Activated T-cell treated with anti-CD3 and anti-CD28 coated beads for 4 hours (primary cell): ENCODE measurements around the gene EEF1E1.
A peak's percentile ranks its signal among the peaks of the same experiment; 100 is the strongest.

Experiments used
- DNase-seq: peaks from one replicate; pipeline ENCODE4 v3.0.0-alpha.2; 2020

The EEF1E1 gene

DNA sequence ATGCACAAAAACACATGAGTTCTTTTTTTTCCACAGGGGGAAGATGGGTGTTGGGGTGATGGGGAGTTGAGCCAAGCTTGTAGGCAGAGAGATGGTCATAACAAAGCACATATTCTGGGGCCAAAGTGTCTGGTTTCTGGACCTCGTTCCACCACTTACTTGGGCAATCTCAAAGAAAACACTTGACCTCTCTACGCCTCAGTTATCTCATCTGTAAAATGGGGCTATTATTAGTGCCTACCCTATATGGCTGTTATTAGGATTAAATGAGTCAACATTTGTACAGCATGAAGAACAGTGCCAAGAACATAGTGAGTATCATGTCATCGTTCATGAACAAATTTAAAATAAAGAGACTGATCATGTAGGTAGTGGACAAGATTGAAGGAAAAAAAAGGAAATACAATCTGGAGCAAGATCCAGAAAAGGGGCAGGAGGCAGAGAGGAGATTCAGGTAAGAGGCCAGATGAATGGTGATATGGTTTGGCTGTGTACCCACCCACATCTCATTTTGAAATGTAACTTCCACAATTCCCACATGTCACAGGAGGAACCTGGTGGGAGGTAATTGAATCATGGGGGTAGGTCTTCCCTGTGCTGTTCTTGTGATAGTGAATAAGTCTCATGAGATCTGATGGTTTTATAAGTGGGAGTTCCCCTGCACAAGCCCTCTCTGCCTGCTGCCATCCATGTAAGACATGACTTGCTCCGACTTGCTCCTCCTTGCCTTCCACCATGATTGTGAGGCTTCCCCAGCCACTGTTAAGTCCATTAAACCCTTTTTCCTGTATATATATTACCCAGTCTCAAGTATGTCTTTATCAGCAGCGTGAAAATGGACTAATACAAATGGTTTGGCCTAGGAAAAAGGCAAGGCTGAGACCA lies 14.2 kb downstream of the EEF1E1 start:
- DNase-seq: no peak

DNA sequence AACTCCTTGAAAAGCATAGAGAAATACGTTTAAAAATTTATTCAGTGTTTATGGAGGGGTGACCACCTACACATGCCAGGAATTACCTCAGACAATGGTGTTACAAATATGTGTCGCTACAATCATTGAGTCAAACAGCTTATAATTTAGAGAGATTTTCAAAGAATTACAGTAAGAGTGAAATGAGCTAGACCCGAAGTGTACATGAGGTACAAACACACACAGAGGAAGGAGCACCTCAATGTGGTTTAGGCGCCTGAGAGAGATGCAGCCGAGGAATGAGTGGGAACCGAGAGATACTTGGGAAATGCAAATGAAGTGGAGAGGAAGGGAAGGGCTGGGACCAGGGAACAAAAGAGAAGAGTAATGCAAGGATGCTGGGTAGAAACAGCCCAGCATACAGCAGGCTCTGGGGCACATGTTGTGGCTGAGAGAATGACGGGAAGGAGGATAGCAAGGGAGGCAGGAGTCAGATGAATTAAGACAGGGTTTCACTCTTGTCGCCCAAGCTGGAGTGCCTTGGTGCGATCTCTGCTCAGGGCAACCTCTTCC lies 15.5 kb downstream of the EEF1E1 start:
- no peak for DNase-seq

DNA sequence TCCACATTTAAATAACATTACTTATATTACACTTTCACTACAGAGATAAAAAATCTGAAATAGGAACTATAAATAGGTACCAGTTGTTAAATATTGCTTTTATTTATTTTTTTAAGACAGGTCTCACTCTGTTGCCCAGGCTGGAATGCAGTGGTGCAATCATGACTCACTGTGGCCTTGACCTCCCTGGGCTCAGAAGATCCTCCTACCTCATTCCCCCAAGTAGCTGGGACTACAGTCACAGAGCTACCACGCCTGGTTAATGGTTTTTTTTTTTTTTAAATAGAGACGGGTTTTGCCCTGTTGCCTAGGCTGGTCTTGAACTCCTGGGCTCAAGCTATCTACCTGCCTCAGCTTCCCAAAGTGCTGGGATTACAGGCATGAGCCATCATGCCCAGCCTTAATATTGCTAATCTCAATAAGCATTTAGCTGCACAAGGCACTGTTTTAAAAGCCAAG lies 17.3 kb downstream of the EEF1E1 start:
- no peak for DNase-seq

DNA sequence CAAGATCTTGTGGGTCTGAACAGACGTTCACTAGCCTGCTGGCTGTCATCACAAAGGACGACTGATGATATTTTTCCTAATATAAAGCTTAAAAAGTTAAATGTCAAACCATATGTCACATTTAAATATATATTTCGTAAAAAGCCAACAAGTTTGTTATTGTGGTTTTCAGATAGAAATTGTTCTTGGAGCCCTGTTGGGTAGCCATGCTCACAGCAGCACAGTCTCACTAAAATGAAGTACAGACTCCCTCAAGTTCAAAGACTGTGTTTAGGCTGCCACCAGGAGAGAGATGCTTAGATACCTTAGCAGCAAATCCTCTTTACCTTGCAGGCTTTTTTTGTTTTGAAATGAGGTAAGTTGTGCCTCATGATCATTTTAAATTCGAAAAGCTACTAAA lies 17.8 kb downstream of the EEF1E1 start:
- no peak for DNase-seq

DNA sequence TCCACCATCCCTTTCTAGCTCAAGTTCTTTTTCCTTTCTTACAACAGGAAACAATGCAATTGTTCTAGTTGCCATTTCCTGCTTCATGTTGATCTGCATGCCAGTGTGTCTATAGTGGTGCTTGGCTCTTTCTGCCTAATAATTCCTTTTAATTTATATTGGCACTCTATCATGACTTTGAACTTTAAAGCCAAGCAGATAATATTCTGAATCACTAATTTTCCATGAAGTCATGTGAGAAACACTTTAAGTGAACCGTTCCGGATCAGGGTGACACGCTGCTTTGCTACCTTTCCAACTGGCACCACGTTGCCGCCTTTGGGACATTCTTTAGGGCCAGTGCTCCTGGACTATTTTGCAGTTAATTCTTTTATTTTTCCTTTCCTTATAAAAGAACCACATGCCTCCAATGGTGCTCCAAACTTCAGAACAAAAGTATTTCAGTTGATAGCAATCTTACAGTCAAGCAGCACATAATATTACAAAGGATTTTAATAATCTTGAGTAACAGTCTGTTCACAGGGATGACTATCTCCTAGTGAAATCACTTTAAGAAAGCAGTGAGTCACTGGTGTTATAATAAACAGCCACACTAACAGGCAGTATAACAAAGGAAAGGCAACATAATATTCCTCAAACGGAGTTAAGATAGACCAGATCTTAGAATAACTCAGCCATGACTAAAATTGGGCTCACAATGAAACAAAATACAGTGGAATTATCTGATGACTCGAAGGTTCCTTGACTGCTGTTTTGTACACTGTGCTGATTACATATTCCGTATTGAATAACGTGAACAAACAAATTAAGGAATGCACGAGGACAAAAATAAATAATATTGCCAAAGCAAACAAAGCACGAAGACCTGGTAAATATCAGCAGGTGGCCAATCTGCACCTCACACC lies 19.1 kb downstream of the EEF1E1 start:
- DNase-seq: no peak

DNA sequence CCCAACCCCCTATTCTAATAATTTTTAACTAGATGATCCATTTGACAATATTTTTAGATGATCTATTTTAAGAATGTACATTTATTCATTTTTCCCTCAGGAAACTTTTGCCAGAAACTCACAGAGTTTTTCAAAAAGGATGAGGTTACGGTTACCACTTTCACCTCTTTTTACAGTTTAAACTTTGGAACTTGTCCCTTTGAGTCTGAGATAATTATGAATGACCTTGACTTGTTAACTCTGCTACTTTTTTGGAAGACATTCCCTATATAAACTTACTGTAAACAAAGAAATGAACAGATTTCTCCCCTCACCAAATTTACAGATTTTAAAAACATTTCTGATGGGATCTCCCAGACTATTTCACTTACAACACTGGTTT lies 19.8 kb downstream of the EEF1E1 start:
- no peak for DNase-seq

DNA sequence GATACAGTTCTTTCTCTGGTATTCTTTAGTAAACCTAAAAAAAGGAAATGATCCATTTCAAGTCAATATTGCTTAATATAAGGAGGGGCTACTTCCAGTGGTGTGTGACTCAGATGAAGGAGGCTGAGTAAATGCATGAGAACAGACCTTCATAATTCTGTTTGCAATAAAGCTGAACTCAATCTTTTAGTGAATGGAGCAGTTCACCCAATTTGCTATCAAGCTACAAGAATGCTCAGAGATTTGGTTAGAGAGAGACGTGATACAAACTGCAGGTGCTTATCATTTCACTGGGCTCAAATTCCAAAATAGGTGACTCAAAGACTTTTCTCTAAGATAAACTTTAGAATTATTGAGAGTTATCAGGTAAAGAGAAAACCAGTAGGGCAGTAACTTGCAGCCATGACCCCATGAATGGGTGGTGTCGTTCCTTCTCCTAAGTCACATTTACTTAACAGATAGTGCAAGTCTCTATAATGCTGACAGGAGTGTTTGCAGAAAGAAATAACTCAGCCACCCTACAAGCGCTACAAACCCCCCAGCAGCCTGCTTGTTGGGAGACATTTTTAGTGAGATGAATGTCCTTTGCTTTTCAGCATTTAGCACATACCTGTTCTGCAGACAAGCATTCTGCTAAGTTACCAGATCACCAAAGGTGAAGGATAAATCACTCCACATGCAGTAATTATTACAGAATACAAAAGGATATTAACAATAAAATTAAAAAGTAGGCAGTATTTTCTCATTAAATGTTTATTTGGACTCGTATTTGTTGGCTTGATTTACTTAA lies 21.8 kb downstream of the EEF1E1 start:
- DNase-seq: no peak

DNA sequence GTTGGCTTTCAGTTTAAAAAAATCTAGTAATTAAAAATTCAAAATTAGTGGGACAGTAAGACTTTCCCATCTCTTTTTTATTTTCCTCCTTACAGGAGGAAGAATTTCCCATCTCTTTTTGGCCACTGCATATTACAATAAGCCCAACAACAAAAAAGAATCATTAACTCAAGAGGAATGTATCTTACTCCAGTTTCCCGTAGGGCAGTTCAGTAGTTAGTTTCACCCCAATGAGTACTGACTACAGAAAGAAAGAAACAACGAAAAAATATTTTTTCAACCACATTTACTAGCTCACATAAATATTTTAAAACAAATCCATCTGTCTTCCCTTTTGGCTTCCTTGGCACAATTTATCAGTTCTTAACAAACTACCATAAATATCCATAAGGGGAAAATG lies 23.2 kb downstream of the EEF1E1 start:
- no peak for DNase-seq

DNA sequence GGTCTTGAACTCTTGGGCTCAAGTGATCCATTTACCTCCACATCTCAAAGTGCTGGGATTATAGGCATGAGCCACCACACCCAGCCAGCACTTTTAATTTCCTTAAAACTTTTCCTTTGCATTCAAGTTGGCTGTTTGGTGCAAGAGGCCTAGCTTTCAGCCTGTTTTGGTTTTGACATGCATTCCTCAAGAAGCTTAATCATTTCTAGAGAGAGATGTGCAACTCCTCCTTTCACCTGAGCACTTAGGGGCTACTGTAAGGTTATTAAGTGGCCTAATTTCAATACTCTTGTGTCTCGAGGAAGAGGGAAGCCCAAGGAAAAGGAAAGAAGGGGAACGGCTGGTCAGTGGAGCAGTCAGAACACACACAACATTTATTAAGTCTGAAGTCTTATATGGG lies 24.4 kb downstream of the EEF1E1 start:
- no peak for DNase-seq

DNA sequence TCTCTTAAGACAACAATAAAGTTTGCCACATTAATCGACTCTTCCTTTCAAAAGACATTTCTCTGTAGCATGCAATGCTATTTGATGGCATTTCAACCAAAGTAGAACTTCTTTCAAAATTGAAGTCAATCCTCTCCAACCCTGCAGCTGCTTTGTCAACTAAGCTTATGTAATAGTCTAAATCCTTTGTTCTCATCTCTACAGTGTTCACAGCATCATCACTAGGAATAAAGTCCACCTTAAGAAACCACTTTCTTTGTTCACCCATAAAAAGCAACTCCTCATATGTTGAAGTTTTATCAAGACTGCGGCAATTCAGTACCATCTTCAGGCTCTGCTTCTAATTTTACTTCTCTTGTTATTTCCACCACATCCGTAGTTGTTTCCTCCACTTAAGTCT lies 26.6 kb downstream of the EEF1E1 start:
- DNase-seq: no peak

DNA sequence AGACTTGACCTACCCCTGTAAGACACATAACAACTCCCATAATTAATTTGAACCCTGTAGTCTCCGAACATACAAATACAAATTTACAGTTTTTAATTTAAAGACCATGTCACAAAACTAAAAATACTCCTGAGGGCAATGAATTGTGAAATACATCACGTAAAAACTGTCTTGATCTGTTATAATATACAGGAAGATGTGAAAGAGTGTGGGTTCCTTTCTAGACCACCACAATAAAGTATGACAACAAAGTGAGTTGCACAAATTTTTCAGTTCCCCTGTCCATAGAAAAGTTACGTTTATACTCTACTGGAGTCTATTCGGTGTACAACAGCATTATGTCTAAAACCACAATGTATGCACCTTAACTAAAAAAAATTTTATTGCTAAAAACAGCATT lies 27.2 kb downstream of the EEF1E1 start:
- DNase-seq: no peak

DNA sequence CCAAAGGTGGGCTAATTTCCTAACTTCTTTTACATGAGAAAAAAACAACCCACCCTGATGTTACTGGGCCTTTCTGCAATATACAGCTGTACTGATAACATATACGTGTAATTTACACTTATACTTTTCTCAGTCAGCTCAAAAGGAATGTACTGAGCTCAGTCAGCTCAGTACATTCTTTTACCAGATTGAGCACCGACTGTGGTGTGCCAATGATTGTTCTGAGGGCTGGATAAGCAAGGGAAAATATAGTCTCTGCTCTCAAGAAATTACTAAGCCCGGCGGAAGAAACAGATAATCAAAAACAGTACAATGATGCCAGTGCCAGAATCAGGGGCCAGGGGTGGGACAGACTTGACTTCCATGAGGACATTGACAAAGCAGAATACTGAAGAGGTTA lies 28.1 kb downstream of the EEF1E1 start:
- DNase-seq: no peak

DNA sequence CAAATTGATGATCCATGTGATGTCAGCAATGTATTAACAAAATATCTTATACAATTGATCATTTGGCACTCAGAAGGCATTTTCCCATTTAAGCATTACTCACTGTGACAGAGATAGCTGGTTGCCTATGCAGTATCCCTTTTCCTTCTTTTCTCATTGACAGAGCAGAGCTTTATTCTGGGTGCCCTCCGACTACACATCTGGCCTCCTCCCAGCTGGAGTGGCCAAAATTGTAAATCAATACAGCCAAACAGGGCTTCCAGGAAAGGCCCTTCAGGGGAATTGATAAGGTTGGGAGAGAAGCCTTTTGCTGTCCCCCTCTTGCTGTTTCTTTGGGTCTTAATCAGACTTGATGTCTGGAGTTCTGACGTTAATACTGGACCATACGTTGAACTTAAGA lies 28.6 kb downstream of the EEF1E1 start:
- DNase-seq: no peak

DNA sequence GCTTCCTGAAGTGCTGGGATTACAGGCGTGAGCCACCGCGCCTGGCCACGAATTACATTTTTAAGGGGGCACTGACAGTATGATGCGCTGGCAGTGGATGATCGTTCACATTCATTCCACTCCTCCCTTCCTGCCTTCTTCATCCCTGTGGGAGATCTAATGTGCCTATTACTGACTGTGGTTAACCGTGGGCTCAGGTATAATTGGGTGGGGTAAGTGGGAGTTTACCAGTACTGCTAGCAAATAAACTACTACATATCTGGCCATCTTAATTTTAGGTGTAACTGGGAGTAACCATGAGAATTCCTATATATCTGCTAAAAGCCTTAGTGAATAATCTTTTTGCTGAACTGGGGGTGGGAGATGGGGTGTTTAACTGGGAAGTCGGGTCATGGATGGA lies 31.6 kb downstream of the EEF1E1 start:
- no peak for DNase-seq

DNA sequence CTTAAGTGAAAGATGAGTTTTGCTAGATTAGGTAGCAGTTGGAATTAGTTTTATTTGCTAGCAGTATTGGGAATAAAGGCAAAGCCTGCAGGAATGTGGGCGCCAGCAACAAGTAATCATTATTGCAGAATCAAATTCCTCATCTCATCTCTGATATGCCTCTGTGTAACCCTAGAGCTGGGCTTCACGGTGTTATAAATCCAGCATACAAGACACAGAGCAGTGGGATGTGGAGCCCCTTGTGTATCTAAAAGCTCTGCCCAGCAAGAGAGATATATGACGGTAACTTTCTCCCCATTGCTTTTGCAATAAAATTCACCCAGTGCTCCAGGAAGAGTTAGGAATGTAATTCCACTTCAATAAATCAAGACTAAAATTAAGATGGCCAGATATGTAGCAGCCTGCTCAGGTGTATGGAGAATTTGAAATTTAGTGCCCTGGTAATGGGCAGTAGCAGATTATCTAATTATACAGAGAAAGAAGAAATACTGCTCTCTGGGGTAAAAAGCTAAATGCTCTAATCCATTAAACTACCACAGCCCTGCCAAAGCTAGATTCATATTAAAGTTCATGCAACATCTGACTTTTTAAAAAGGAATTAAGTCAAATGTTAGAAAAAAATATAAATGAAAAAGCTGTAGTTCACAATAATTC lies 32.6 kb downstream of the EEF1E1 start:
- DNase-seq: no peak

DNA sequence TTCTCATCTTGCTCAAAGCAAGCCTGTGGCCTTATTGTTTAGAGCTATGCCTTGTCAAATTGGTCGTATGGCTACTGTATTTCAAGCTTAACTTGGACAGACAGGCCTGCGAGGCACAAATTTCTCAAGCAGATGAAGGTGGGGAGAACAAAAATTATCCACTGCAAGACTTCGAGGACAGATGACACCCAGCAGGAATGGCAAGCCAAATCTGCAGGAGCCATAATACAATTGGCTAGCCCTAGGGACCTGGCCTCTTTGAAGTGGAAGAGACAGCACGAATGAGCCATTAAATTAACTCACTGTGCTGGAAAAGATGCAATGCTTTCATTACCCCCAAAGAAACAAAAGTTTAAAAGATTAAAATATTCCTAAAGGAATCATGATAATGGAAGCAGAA lies 33.2 kb downstream of the EEF1E1 start:
- DNase-seq: no peak

DNA sequence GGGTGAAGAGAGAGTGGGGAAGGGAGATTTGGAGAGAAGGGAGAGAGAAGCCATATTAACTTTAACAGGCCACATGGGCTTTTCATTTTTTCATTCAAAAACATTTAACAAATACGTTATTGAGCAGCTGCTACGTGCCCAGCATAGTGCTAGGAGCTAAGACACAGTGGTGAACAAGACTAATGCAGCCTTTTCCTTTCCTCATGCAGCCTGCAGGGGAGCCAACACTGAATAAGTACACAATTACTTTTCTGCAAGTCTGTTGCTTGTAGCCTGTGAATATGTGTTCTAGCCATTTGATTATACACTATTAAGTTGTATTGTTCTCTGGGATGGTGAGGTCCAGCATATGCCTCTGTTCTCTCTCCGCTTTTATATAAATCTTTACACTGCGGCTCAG lies 36.2 kb downstream of the EEF1E1 start:
- DNase-seq: no peak

DNA sequence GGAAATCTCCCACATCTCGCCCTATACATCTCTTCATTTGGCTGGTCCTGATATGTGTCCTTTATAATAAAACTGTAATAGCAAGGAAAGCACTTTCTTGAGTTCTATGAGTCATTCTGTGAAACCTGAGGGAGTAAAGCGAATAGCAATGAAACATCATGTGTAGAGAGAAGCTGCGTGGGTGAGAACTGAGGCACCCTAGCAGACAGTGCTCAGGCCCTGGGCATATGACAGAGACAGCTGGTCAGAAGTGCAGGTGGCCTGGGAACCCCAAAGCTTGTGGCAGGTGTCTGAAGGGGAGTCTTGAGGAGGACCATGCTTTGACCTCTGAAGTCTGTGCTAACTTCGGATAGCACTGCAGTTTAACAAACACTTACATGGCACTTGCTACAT lies 36.8 kb downstream of the EEF1E1 start:
- DNase-seq: no peak

DNA sequence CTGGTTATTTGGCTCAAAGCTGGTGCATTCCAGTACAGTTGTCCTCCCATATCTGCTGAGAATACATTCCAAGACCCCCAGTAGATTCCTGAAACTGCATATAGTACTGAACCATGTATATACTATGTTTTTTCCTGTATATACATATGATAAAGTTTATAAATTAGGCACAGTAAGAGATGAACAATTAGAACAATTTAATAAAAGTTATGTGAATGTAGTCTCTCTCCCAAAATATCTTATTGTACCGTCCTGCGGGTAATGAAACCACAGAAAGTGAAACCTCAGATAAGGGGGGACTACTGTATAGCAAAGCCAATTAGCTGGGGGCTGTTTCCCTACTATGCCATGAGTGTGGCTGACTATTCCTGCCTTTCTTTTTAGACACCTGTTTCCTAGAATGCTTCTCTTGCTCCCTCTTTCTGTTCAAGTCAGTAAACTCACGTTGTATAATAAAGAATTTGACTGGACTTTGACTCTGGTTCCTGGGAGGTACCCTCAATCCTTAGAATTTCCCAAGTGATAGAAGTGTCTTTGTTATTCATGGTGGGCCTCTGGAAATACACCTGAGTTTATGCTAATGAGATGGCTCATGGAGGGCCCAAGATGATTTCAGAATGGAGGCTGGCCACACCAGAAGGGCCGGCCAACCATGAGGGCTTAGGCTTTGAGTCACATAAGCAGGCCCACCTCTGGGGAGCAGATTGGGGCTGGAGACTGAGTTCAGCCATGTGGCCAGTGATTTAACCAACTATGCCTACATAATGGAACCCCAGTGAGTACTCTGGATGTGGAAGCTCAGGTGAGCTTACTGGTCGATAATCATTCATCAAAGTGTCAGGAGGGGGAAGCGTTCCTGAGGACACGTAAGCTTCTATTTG lies 37.5 kb downstream of the EEF1E1 start:
- no peak for DNase-seq

DNA sequence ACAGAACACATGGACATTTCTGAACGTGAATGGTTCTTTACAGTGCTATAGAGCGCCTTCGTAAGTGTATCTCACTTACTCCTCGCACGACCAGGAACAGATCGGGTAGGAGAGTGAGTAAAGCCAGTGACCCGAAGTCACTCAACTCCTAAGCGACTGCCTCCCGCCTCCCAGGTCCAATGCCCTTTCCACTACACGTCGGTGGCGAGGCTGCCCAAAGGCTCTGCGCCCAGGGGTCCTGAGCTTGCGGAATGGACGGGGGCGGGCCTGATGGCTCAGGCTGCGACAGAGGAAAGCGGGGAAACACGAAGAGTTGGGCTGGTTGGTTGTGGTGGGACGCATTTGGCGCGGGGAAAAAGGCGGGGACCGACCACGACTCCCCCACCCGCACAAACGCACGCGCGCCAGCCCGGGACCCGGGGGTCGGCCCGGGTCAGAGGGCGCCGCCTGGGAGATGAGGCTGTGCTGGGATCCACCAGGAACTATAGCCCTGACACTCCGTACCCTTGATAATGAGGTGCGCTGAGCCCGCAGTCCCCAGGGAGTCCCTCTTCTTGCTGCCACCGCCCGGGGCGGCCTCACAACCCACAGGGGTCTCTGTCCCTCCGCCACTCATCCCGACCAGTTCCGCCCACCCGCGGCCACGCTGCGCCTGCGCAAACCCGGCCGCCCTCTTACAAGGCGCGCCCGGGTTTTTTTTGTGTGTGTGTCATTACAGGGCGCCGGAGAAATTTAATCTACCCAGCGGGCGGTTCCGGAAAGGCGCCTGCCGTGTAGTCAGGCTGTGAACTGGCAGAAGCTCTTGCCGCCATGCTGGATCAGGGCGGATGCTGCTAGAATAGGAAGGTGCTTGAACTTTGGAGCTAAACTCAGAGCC lies 38.3 kb downstream of the EEF1E1 start, which contains the start of gene BLOC1S5:
Gene BLOC1S5 (minus strand): TSS at position 629 of the 877 bp plus-strand sequence. CDS start 13 bp downstream, at position 616.
- DNase-seq: peak; percentile 98
